ENCODE measurements around the gene ATP13A1. TPM values are rescaled to one million over a fixed set of nuclear protein-coding genes. Genes with fewer than 3 reads are reported as not detected.

The ATP13A1 gene
- total and polyA plus RNA-seq, 2 of the 8 experiments (the other 6 are each of a cell fraction or from before 2014, with no cell fraction given): 33.0 to 64.2 TPM

- no peak overlapping the region for H2BK120ac ChIP-seq (replicated peaks; ENCODE audit: low read depth, low read length)
- no peak overlapping the region for H4K8ac ChIP-seq (ENCODE audit: extremely low read depth, insufficient read depth, low read length)
- H4K91ac ChIP-seq (replicated peaks; ENCODE audit: insufficient read length, low read length): no peak overlapping the region
- H2BK15ac ChIP-seq (ENCODE audit: low read length): no peak overlapping the region
- no peak overlapping the region for H2AK5ac ChIP-seq (ENCODE audit: low read depth, low read length)
- TF ChIP-seq KDM5A (IDR thresholded peaks at IDR 0.05; ENCODE audit: low read length) (no peak), ZNF274 (IDR thresholded peaks at IDR 0.05; ENCODE audit: borderline replicate concordance, extremely low read depth, low read length) (peak; percentile 72)
- CTCF ChIA-PET (ENCODE audit: partially characterized antibody): no interaction called here
- no peak overlapping the region for H3K14ac ChIP-seq (ENCODE audit: insufficient read length)
- no peak overlapping the region for H3K56ac ChIP-seq (replicated peaks; ENCODE audit: insufficient read length, low read depth, low read length)
- no peak overlapping the region for H3K4me2 ChIP-seq (ENCODE audit: insufficient read depth in 1 of 2, low read depth in 2 of 2, low read length in 2 of 2)
- POLR2A ChIA-PET (ENCODE audit: partially characterized antibody): no interaction called here
- H4K5ac ChIP-seq (ENCODE audit: insufficient read length, low read depth, low read length): no peak overlapping the region
- no peak overlapping the region for H2BK20ac ChIP-seq (ENCODE audit: low read length)
- H3K4me3 ChIP-seq (ENCODE audit: extremely low read depth in 1 of 4, insufficient read depth in 2 of 4, low read depth in 3 of 4, low read length in 4 of 4): peak overlapping the region in 1 of 4 experiments; percentile 15; a peak in 1 of 8 replicates
- 91% methylated on average over 14 of the region's 14 CpGs; no CpG with 5 or more reads in 1 of the 2 experiments for WGBS, 2 experiments (ENCODE audit: extremely low coverage in 1 of 2, insufficient coverage in 1 of 2, insufficient read length in 1 of 2, insufficient replicate concordance in 2 of 2, low coverage in 1 of 2, low lambda C conversion rate in 2 of 2, missing lambda C conversion rate in 1 of 2)
- H3K79me1 ChIP-seq (ENCODE audit: low read depth, low read length): no peaks in the 10 kb centered on the region; the same call in 1 of the 2 replicates
- DNase-seq (ENCODE audit: low read depth in 1 of 2, low spot score in 2 of 2) (no peak), FAIRE-seq (no peak)
- H3K9me3 ChIP-seq (ENCODE audit: insufficient read depth in 2 of 2, low read depth in 1 of 2, low read length in 1 of 2): peaks cover 80 to 88% of the 10 kb centered on the region in 2 experiments
- H3K4me1 ChIP-seq (replicated peaks in 1 of 4; ENCODE audit: control insufficient read depth in 3 of 4, insufficient read depth in 4 of 4, low read length in 3 of 4): no peaks in the 10 kb centered on the region
- H3K27ac ChIP-seq (ENCODE audit: low read depth, low read length): no peak overlapping the region
- no peak overlapping the region for H3K4ac ChIP-seq (replicated peaks; ENCODE audit: insufficient read length, low read depth, low read length)
- H3K9ac ChIP-seq (replicated peaks in 1 of 4; ENCODE audit: extremely low read depth in 1 of 4, low read depth in 3 of 4, low read length in 3 of 4): no peak overlapping the region
- H3K23me2 ChIP-seq (ENCODE audit: low read depth, low read length): no peaks in the 10 kb centered on the region
- H4K20me1 ChIP-seq (replicated peaks in 1 of 2; ENCODE audit: control insufficient read depth in 1 of 2, insufficient read depth in 2 of 2, low read length in 2 of 2): no peaks in the 10 kb centered on the region
- peaks cover 10 to 64% (median 35%) of the 10 kb centered on the region in 4 experiments for H3K36me3 ChIP-seq (ENCODE audit: control insufficient read depth in 2 of 4, insufficient read depth in 4 of 4, low read length in 3 of 4)
- H2BK5ac ChIP-seq (ENCODE audit: low read depth, low read length): no peak overlapping the region
- no peak overlapping the region for H3K18ac ChIP-seq (ENCODE audit: extremely low read depth, low read length)
- no peaks in the 10 kb centered on the region for H3K27me3 ChIP-seq (replicated peaks in 1 of 4; ENCODE audit: control insufficient read depth in 3 of 4, extremely low read depth in 1 of 4, insufficient read depth in 3 of 4, low read length in 3 of 4)
- H2AFZ ChIP-seq (ENCODE audit: low read length): no peak overlapping the region
- no peaks in the 10 kb centered on the region; a peak in 1 of 4 replicates for H3K79me2 ChIP-seq (ENCODE audit: control insufficient read depth in 1 of 2, insufficient read depth in 2 of 2, low read length in 2 of 2)
- H2BK12ac ChIP-seq (ENCODE audit: low read depth, low read length): no peak overlapping the region
- no peak overlapping the region for H3K23ac ChIP-seq (ENCODE audit: insufficient read length)
Measured at GRCh38 chr19:19711306-19711933, 47.9 kb upstream of the ATP13A1 start.
